NCI-H187 (cell line): ENCODE measurements around the gene UXS1.

Experiments
- DNase-seq, 2 experiments: peaks; one replicate each; lab custom pipeline; 2025; lab: John Stamatoyannopoulos, UW

The UXS1 gene

DNA sequence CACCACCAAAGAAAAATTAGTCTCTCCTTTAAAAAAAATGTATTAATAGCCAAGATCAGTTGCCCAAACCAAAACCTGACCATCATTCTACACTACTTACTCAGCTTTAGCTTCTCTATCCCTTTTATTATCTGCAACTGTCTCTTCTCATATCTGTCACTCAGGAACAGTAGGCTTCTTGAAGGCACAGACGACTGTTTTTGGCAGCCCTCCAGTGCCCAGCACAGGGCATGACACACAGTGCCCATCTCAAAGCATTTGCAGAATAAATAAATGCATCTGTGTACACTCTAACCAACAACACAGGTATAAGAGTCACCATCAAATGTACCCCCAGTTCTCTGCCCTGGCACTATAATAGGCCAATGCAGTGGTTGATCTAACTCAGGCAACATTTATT is 117.2 kb downstream of the UXS1 start:
- no peak for DNase-seq

DNA sequence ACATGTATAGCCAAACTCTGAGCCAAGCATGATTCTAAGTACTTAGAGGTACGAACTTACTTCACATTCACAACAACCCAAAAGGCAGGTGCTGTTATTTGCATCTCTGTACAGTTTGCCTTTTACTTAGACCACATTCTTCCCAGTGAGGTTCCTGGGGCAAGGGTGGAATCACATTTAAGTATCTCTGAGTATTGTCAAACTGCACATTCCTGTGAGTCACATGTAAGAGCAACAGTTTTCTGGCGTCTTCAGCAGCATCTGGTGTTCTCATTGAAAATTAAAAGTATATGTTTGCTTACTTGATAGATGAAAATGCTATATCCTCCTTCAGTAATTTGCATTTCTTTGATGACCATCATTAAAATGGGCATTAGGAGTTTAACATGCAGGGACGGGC is 119.1 kb downstream of the UXS1 start:
- no peak for DNase-seq

DNA sequence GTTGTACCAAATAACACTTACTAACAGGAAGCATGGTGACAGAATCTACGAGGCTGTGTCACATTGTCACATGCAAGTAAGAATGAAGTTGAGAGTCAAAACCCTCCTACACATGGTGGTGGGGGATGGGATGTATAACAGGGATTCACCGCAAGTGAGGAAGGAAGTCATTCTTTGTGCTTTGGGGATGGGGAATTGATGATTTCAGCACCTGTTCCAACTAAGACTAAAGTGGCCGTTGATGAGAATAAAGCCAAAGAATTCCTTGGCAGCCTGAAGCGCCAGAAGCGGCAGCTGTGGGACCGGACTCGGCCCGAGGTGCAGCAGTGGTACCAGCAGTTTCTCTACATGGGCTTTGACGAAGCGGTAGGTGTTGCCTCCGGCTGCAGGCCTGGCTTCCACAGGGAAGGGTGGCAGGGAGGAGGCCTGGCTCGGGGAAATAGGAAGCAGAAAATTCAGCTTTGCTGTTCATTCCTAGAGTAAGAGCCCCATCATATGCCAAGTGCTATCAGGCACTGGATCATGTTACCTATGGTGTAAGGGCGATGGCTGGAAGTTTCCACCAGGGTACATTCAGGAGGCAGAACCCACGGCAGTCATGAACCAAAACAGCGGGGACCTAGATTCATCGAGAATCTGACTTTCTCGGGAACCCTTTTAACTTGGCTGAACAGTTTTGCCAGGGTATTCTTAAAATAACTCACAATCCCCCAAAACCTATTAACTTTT is 120.3 kb downstream of the UXS1 start:
- DNase-seq, result no peak

- no peak for DNase-seq
These were observed 123.9 kb downstream of the UXS1 start for GRCh38 chr2:106070181-106070580.

DNA sequence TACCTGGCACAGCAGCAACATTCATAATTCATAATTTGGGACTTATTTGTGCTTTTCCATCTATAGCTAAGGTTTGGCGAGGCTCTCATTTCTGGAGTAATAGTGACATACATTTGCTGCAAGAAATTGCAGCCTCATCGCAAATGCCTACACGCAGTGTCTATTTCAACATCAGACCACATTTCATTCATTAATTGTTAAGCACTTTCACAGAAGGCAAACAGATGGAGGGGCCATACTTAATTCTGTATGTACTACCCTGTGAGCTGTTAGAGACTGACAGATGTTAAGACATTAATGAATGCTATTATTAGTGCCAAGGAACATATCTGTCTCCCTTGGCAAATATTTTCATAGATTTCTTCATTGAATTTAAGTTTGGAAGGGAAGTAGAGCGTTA is 125.7 kb downstream of the UXS1 start:
- no peak for DNase-seq

DNA sequence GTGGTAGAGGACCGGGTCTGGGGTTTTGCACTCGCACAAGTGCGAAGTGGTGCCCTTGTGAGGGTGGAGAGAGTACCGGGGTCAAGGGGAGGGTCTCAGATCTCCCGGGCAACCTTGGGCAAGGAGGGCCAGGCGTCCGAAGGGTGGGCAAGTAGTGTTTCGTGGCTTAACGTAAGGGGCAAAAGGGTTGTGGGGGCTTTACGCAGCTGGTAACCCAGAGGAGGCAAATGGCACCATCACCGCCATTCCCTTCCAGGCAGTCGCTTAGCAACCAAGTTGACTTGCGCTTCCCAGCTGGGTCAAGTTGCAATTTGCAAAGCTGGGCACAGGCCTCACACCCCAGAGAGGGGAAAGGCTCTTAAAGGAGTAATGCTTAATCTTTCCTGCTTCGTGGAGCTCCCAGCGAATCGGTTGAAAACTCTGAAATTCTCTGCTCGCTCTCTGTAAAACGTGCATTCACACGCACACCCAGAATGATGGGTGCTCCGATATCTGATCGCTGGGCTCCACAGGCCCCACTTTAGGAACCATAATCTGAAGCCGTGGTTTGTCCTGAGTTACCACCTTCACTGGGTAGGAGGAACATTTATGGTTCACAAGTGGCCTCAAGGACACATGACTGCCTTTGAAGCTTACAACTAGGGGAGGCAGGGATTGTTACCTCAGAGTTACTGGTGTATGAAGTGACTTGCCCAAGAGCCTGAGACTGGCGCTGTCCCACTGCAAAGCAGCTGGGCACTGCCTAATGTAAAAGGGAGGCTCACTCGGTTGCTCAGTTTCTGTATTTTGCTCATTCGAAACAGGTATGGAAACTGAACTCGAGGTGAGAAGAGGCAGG is 127.9 kb downstream of the UXS1 start:
- no peak for DNase-seq

GRCh38 chr2:106065268-106065982 is 128.7 kb downstream of the UXS1 start:
- no peak for DNase-seq

DNA sequence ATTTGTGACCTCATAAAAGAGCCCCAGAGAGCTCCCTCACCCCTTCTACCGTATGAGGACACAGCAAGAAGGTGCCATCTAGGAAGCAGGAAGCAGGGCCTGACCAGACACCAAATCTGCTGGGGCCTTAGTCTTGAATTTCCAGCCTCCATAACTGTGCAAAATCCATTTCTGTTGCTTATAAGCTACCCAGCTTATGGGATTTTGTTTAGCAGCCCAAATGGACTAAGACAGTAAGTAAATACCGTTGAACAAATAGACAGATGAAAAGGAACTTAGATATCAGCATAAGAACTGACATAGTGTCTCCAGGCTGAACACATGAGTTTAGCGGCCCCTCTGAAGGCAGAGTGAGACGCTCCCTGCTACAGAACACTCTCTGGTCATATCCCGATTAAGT is 130.9 kb downstream of the UXS1 start:
- no peak for DNase-seq

GRCh38 chr2:106062627-106063026 is 131.5 kb downstream of the UXS1 start:
- no peak for DNase-seq

DNA sequence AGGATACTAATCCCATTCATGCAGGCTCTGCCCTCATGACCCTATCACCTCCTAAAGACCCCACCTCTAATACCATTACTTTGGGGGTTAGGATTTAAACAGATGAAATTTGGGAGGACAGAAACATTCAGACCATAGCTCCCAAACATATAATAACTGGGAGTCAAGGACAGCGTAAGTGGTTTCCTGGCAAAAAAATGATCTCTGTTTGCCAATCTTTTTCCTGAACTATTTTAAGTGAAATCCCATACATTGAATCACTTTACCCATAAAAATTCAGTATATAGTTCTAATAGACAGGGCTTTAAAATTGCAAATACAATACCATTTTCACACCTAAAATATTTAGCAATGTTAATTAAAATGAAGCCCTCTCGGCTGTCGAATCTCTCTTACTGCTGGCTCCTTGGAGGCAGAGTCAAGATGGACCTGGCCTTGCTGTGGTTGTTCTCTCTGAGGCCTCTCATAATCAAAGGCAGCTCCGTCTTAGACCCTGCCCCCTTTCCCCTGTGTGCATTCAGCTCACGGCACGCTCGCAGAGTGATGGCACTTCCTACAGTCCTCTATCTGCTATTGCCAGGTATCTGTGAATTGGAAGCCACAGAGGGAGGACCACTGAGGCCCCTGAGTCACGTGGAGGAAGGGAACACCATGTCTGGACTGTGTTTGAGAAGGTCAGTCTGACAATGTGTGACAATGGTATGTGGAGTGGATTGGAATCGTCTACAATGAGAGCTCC is 132.3 kb downstream of the UXS1 start:
- DNase-seq, result no peak

DNA sequence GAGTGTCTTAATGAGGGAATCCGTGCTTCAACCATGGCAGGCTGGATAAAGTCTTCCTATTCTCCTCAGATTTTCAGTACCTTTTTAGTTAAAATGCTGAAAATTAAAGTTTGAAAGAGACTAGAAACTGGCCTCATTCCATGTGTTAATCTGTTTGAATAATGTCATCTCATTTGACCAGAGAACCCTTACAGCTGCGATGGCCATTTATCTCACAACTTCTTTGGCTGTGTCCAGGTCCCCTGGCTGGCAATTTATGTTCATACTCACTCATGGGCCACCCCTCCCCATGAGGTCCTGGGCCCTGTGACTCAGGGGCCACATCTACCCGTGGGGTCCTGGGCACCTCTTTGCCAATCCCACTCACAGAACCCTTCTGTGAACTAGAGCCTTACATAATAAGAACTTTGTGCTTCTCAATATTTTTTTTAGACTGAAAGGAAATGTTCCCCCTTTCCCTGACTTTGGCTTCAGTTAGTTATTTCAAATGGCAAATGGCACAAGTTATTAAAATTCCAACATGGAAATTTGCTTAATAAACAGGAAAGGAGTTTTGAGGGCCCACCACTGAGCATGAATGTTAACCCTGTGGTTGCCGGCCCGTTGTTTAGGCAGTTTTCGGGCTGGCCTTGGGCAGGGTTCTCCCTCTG is 134.6 kb downstream of the UXS1 start:
- DNase-seq, result no peak

GRCh38 chr2:106058469-106059137 is 135.5 kb downstream of the UXS1 start:
- no peak for DNase-seq

DNA sequence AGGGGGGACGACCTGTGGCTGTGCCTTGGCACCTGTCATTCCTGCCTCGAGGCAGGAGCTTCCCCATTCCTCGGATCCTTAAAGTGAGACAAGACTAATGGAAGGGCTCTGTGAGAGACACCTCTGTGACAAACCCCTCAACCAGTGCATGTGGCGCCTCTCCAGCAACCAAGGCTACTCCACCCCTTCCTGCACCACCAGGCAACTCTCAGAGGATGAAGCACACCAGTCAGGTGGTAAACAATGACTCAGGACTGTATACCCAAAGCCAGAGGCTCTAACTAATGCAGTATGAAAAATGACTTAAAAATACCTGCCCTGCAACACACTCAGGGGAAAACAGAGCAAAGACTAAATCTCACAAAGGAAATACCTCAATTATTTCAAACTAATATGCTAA is 136.9 kb downstream of the UXS1 start:
- no peak for DNase-seq

DNA sequence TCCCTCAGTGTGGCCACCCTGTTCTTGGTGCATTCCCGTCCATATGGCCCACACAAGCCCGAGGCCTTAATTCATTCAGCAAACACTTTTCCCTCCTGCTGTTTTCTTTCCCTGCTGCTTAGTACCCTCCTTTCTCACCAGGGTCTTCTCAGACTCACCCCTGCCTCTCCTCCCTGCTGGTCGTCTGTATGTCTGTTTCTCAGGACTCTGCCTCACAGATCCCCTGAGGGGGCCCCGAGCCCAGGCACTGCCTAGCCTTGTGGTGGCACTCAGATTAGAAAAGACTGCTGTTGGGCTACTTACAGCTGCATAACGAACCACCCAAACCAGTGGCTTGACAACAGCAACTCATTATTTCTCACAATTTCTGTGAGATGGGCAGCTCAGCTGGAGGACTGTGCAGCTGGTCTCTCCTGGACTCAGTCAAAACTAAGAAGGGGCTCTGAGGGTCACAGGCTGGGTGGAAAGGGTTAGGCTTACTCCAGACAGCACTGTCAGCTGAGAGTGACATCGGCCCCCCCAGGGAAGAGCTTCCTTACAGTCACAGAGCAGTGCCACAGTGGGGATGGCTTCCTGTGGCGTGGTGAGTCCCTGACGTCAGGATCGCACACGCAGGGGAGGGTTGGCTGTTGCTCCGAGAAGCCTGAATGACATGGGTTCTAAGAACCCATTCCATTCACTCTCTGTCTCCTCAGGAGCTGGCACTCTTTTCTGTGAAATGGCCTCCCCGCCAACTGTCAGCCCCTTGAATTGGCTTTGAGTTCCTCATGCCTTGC is 139.0 kb downstream of the UXS1 start:
- DNase-seq, result no peak

- no peak for DNase-seq
These were observed 139.8 kb downstream of the UXS1 start for GRCh38 chr2:106054321-106054720.

GRCh38 chr2:106053581-106053980 is 140.5 kb downstream of the UXS1 start:
- no peak for DNase-seq

GRCh38 chr2:106053116-106053515 is 141.0 kb downstream of the UXS1 start:
- DNase-seq, result no peak

DNA sequence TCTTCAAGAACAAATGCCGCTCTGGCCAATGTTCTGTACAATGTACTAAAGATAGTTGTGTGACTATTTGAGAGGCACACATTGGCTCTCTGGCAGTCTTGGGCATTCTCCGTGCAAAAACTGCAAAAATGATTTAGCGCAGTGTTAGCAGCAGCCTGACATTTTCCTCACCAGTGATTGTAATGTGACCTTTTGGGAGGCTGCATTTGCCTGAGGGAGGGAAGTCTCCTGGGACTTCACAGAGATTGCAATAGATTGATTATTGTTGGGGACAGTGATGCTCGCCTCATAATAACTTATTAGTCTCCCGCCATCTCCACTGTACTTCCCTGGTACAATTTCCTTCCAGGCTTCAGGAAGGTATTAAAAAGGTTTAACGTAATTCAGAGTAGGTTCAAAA is 149.2 kb downstream of the UXS1 start:
- no peak for DNase-seq

DNA sequence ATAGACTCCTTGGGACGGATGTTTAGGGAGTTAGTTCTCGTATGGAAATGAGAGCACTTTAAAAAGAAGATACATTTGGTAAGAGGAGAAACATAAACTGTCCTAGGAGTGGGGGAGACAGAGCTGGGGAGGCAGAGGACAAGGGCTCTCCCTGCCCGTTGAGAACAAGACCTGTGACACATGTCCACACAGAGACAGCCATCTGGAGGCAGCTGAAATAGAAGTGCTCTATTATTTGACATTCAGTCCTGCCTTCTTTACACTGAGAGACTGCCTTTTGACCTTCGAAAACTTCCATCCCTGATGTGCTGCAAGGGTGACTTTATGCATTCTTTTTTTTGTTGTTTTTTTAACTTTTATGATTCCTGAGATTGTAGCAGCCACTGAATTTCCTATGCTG is 150.1 kb downstream of the UXS1 start:
- DNase-seq, result no peak
